AG09309 (cell line): ENCODE measurements around the gene C4BPA.

Experiments
- DNase-seq: peaks from one replicate; pipeline ENCODE4 v3.0.0-alpha.2; 2010; ENCODE audit warnings: low read depth
- H3K4me3 ChIP-seq: 2 replicates; pipeline ENCODE4 v1.5.1; 2011; ENCODE audit warnings: mild to moderate bottlenecking, low read depth, low read length, moderate library complexity; ENCODE audit not compliant: control insufficient read depth
- TF ChIP-seq, protein P1 (sequence below): IDR thresholded peaks from 2 replicates; pipeline ENCODE4 v1.5.1; 2011; ENCODE audit warnings: mild to moderate bottlenecking, low read depth, low read length, inconsistent platforms; ENCODE audit not compliant: insufficient read depth, control insufficient read depth; ENCODE audit errors: missing control alignments

C4BPA gene

DNA sequence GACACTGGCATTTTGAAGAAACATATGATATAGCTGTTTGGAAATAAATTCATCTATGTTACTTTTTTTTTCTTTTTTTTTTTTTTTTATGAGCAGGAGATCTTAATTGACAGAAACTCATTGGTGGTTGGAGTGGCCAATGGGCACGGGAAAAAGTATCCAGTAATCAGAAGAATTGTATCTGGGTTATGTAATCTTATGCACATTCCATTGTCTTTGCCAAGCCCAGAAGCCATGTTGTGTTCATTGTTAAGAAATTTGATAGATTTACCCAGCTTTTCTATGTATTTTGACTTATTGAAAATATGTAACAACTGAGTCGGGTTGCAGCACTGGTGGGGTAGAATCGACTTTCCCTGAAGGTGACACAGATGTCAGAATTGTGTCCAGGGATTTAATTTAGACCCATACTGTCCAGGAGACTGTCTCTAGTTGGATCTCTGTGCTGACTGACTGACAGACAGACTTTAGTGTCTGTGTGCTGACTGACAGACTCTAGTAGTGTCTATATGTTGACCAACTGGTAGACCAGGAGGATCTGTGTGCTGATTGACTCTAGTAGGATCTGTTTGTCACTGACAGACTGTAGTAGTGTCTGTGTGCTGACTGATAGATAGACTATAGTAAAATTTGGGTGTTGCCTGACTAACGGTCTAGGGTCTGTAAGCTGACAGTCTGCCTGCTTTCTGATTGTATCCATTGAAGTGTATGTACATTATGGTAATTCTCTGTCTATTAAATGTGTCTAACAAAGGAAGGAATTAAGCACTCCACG is 27.7 kb upstream of the C4BPA start:
- DNase-seq, result no peak
- H3K4me3 ChIP-seq, result no peak overlapping the region
- TF ChIP-seq, protein P1, sequence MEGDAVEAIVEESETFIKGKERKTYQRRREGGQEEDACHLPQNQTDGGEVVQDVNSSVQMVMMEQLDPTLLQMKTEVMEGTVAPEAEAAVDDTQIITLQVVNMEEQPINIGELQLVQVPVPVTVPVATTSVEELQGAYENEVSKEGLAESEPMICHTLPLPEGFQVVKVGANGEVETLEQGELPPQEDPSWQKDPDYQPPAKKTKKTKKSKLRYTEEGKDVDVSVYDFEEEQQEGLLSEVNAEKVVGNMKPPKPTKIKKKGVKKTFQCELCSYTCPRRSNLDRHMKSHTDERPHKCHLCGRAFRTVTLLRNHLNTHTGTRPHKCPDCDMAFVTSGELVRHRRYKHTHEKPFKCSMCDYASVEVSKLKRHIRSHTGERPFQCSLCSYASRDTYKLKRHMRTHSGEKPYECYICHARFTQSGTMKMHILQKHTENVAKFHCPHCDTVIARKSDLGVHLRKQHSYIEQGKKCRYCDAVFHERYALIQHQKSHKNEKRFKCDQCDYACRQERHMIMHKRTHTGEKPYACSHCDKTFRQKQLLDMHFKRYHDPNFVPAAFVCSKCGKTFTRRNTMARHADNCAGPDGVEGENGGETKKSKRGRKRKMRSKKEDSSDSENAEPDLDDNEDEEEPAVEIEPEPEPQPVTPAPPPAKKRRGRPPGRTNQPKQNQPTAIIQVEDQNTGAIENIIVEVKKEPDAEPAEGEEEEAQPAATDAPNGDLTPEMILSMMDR, result no peak

DNA sequence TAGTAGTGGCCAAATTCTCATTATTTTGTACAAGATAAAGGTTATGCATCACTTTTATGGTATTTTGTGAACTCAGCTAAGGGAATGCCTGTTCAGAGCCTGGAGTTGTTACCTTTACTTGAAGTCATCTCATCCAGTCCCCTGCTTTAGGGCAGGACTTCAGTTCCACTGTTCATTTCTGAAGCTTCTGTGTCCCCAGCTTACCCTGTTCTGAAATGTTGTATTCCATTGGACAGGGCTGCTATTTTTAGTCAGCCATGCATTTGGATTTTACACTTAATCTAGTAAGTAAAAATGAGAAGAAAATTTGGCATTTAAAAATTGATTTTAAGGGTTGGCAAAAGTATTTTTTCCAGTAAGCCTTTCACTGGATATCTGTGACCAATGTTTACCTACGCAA is 27.0 kb upstream of the C4BPA start:
- DNase-seq, result no peak
- no peak overlapping the region for H3K4me3 ChIP-seq
- TF ChIP-seq, protein P1, result no peak

DNA sequence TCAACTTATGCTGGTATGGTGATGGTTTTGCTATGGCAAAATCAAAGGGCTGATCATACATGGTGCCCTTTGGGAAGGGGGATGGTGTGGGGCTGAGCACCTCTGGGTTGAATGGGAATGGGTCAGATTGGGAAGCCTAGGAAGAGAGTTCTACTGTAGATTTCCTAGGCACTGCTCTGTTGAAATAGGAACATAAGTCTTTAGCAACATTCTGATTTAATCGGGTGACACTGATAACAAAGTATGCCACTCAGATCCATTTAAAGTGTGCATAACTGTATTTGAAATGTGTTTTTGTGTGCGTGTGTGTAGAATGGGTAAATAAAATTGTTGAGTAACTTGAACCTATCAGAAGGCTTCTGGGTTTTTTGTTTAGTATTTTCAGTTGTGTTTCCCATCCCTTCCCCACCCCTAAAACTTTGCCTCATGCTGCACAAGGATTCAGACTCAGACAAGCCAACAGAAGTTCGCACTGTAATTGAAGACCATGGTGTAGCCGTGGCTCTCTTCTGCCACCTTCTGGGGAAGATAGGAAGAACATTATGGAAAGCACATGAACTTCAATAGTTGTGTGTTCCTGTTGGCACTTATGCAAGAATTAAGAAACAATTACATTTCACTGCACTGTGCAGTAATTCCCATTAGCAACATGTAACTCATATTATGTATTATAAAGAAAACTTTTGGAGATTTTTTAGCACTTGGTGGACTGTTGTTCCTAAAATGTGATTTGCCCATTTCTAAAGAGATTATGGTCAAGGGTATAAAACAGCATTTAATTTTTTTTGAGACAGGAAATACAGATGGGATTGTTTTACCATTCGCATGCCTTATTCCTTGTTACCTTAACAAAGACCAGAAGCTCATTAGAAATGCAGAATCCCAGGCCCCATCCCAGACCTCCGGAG is 26.3 kb upstream of the C4BPA start:
- peak; percentile 52 for DNase-seq
- TF ChIP-seq, protein P1, result peak; percentile 92
- H3K4me3 ChIP-seq, result no peak overlapping the region

DNA sequence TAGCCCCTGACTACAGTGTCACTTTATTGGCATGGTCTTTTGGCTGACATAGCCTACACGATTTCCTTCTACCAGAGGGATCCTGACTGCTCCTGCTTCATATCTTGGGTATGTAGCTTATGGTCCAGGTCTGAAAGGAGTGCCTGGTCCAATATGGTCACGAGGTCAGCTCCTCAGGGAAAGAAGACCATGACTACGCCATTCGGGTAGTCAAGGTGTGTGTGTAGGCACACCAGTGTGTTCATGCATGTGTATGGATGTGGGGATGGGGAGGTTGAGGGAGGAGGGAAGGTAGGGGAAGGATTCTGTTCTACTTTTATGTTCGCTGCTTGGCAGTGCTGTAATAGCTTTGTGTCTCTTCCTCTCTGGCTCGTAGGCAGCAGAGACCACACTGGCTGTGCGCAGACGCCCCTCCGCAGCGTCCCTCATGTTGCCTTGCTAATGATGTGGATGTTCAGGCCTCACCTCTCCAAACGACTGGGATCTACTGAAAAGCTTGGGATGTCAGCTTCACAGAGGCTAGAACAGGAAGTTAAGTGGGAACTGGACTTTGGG is 25.4 kb upstream of the C4BPA start:
- H3K4me3 ChIP-seq, result no peak overlapping the region
- TF ChIP-seq, protein P1, result no peak
- no peak for DNase-seq

DNA sequence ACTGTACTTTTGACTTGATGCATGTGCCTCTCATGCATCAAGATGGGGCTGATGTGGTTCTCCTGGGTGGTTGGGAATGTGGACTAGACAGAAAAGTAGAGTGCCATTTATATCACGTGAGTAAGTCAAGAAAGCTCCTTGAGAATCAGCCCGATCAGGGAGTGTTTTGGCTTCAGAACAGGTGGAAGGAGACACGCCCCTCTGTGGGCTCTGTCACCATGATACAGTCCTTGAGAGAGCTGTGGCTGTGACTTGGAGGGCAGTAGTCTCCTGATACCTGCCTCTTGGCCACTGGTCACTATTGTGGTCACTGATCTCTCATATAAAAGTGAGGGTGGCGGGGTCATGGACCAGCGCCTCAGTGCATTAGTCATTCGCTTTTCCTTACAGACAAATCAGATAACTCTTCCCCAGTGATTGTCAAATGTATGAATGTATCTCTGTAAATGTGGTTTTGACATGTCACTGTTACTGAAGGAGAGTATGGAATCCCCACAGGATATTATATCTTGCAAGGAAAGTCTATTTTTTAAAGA is 24.3 kb upstream of the C4BPA start:
- TF ChIP-seq, protein P1, result no peak
- H3K4me3 ChIP-seq, result no peak overlapping the region
- no peak for DNase-seq

DNA sequence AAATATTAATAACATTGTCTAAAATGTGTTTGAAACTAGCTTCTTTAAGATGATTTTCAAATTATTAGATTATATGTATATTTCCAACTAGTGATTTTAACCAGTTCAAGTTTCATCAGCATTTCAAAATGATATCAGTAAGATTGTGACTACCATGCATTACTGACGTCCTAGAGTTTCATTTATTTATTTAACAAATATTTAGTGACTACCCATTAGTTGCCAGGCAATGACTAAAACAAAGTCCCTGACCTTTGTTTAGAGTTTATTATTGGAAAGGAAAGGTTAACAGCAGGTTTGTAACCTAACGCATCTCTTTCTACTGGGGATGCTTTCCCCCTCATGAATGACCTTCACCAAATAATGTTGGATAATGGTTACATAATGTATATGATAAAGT is 22.9 kb upstream of the C4BPA start:
- H3K4me3 ChIP-seq, result no peak overlapping the region
- no peak for DNase-seq
- TF ChIP-seq, protein P1, result no peak
